Common myeloid progenitor, CD34-positive (primary cell): ENCODE results near the gene ZC3H10.

Experiments used
- CTCF ChIA-PET: fragments of 350-600 bp; sonication (Branson Sonifier 250); formaldehyde crosslinking; loops from one replicate; lab custom pipeline; 2021; ENCODE audit warnings: antibody characterized with exemption; lab: Charles Lee
- POLR2A ChIA-PET: fragments of 350-600 bp; sonication (Branson Sonifier 250); formaldehyde crosslinking; loops from one replicate; lab custom pipeline; 2021; ENCODE audit warnings: antibody characterized with exemption; lab: Charles Lee
- DNase-seq, 3 donors: peaks; one replicate each; pipeline versions ENCODE4 v3.0.0 to v3.0.0-alpha.2; 2013
- H3K27ac ChIP-seq, 2 experiments: 1 replicate in 1 of 2; 2 replicates in 1 of 2; pipeline ENCODE4 v1.7.0; 2013; ENCODE audit warnings: inconsistent platforms in 2 of 2, low read length in 2 of 2, mild to moderate bottlenecking in 2 of 2, low read depth in 1 of 2, moderate library complexity in 1 of 2; ENCODE audit not compliant: severe bottlenecking in 2 of 2, insufficient read depth in 1 of 2, poor library complexity in 1 of 2
- H3K27me3 ChIP-seq, 5 experiments: replicated peaks in 2 of 5; 1 replicate in 3 of 5; 2 replicates in 2 of 5; pipeline versions ENCODE4 v1.6.1 to v1.7.0; 2013; ENCODE audit warnings: low read length in 4 of 5, mild to moderate bottlenecking in 2 of 5, moderate library complexity in 2 of 5, inconsistent platforms in 1 of 5; ENCODE audit not compliant: insufficient read depth in 5 of 5, control insufficient read depth in 4 of 5
- H3K36me3 ChIP-seq, 4 experiments: 1 replicate in 2 of 4; 2 replicates in 2 of 4; pipeline versions ENCODE4 v1.6.1 to v1.7.0; 2013; ENCODE audit warnings: low read length in 3 of 4, control low read depth in 1 of 4, mild to moderate bottlenecking in 1 of 4; ENCODE audit not compliant: control insufficient read depth in 4 of 4, insufficient read depth in 4 of 4
- H3K4me1 ChIP-seq, 4 experiments: 1 replicate in 3 of 4; 2 replicates in 1 of 4; pipeline versions ENCODE4 v1.6.1 to v1.7.1; 2013; ENCODE audit warnings: low read length in 3 of 4, mild to moderate bottlenecking in 3 of 4, control low read depth in 1 of 4, inconsistent platforms in 1 of 4, moderate library complexity in 1 of 4; ENCODE audit not compliant: control insufficient read depth in 4 of 4, insufficient read depth in 4 of 4; ENCODE audit errors: control extremely low read depth in 1 of 4
- H3K4me3 ChIP-seq, 7 experiments: 1 replicate in 4 of 7; 2 replicates in 3 of 7; pipeline versions ENCODE4 v1.5.1 to v1.7.0; 2013; ENCODE audit warnings: mild to moderate bottlenecking in 7 of 7, low read length in 6 of 7, moderate library complexity in 6 of 7, inconsistent platforms in 2 of 7, low read depth in 2 of 7, control low read depth in 1 of 7; ENCODE audit not compliant: insufficient read depth in 4 of 7, control insufficient read depth in 1 of 7; ENCODE audit errors: extremely low read depth in 1 of 7
- H3K9me3 ChIP-seq, 5 experiments: 1 replicate in 4 of 5; 2 replicates in 1 of 5; pipeline versions ENCODE4 v1.6.1 to v1.7.1; 2013; ENCODE audit warnings: low read length in 4 of 5, mild to moderate bottlenecking in 2 of 5, inconsistent platforms in 1 of 5, low read depth in 1 of 5, moderate library complexity in 1 of 5; ENCODE audit not compliant: control insufficient read depth in 4 of 5, insufficient read depth in 2 of 5; ENCODE audit errors: control extremely low read depth in 1 of 5
- WGBS: methylation state at CpG from one replicate; pipeline ENCODE4 v1.1.5; 2013; ENCODE audit not compliant: insufficient coverage; 5-methylcytosine and 5-hydroxymethylcytosine counted together

ZC3H10 gene

DNA sequence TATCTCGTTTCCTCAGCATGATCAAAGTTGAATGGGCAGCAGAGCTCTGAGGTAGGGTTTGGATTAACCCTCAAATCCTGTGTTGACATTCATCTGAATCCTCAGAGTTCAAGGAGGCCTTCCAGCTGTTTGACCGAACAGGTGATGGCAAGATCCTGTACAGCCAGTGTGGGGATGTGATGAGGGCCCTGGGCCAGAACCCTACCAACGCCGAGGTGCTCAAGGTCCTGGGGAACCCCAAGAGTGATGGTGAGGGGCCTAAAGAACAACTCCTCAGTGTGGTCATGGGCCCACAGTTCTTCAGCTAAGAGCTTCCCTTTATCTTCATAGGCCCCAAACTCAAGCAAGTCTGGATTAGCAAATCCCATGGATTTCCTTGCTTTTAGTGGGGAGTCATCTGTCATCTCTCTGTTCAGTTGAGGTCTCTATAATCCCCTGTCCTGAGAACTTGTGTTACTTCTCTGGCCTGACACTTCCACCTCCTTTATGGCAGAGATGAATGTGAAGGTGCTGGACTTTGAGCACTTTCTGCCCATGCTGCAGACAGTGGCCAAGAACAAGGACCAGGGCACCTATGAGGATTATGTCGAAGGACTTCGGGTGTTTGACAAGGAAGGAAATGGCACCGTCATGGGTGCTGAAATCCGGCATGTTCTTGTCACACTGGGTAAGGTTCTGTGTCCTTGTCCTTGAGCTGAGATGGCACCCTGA lies 41.6 kb downstream of the ZC3H10 start:
- Histone ChIP-seq H3K4me1 (peaks cover 10 to 35% (median 31%) of the 10 kb centered on the region in 4 experiments), H3K36me3 (peaks cover 0 to 61% (median 52%) of the 10 kb centered on the region in 4 experiments), H3K27ac (peak overlapping the region; percentile 94 to 98), H3K9me3 (no peaks in the 10 kb centered on the region), H3K4me3 (peak overlapping the region in 6 of 7 experiments; percentile 71 to 99 (median 96)), H3K27me3 (no peaks in the 10 kb centered on the region)
- no peak for DNase-seq
- POLR2A ChIA-PET, result interaction anchor here (0.5 to 2.6 kb wide), 5 partner anchors 10 to 52 kb away, joined by 3 to 24 read pairs (median 4); partner anchors contain the start of genes ESYT1 and ZC3H10
- 64% methylated on average over 4 of the region's 8 CpGs for WGBS
- CTCF ChIA-PET, result interaction anchor here (0.8 to 5.6 kb wide), 12 partner anchors 12 to 41 kb away, joined by 3 to 36 read pairs (median 4); partner anchors contain the start of genes ESYT1, SMARCC2 and ZC3H10

DNA sequence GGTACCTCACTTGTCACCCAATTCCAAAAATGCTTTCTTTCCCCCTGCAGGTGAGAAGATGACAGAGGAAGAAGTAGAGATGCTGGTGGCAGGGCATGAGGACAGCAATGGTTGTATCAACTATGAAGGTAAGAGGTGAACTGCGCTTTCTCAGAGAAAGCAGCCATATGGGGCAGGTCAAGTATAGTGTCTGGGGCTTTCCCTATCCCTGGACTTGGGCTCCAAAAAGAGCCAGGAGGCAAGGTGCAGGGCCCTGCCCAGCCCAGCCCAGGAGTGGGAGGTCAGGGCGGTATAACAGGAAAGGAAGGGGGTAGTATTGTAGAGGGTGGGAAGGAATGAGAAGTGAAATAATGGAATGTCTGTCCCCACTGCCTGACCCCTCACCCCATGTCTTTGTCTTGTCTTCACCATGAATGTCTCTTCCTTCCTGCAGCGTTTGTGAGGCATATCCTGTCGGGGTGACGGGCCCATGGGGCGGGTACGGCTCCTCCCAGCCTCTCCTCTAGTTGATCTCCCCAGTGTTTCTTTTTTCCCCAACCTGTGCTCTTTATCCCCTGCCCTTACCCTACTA lies 42.2 kb downstream of the ZC3H10 start:
- Histone ChIP-seq H3K4me1 (peaks cover 10 to 35% (median 31%) of the 10 kb centered on the region in 4 experiments), H3K9me3 (no peaks in the 10 kb centered on the region), H3K4me3 (peak overlapping the region in 5 of 7 experiments; percentile 41 to 98 (median 91)), H3K27me3 (no peaks in the 10 kb centered on the region), H3K36me3 (peaks cover 0 to 64% (median 56%) of the 10 kb centered on the region in 4 experiments), H3K27ac (peak overlapping the region in 1 of 2 experiments; percentile 98)
- DNase-seq, result no peak
- WGBS, result 65% methylated on average over 5 of the region's 7 CpGs
- POLR2A ChIA-PET, result interaction anchor here (1.0 to 1.2 kb wide), 2 partner anchors 28 to 32 kb away, joined by 4 to 6 read pairs; partner anchors contain the start of gene ESYT1
- CTCF ChIA-PET, result interaction anchor here (0.6 to 5.6 kb wide), 10 partner anchors 9 to 69 kb away, joined by 3 to 36 read pairs (median 4); partner anchors contain the start of genes SMARCC2 and ZC3H10

DNA sequence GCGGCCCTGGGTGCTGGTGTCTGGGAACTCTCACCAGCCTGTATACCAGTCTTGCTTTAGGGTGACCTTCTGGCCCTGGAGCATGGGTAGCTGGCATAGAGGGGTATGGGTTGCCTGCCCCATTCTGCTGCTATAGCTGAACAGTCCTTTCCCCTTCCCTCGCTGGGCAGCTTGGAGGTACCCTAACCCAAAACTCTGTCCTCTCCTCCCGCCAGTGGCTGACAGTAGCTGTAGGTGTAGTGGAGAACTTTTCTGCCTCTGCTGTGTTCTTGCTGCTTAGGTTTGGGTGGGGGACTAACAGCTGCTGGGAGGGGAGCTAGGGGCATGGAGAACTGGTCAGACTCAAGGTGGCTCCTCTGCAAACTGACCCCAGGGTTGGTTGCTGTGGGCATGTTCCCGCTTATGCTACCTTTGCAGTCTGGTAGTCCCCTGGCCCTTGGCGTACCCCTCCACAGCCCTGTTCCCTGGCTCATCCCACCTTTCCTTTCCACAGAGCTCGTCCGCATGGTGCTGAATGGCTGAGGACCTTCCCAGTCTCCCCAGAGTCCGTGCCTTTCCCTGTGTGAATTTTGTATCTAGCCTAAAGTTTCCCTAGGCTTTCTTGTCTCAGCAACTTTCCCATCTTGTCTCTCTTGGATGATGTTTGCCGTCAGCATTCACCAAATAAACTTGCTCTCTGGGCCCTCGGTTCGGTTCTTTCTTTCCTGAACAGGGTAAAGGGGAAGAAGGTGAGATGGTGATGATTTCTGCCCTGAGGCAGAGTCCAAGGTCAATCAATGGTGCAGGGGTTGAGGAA lies 43.0 kb downstream of the ZC3H10 start:
- H3K4me3 ChIP-seq, result peak overlapping the region in 1 of 7 experiments; percentile 41
- H3K27ac ChIP-seq, result peak overlapping the region in 1 of 2 experiments; percentile 98
- 96% methylated on average over 6 of the region's 11 CpGs for WGBS
- CTCF ChIA-PET, result interaction anchor here (0.6 to 6.0 kb wide), 13 partner anchors 8 to 69 kb away, joined by 3 to 47 read pairs (median 4); partner anchors contain the start of genes ESYT1, SMARCC2 and ZC3H10
- peaks cover 2 to 65% (median 58%) of the 10 kb centered on the region in 4 experiments for H3K36me3 ChIP-seq
- H3K9me3 ChIP-seq, result no peaks in the 10 kb centered on the region
- peaks cover 10 to 35% (median 31%) of the 10 kb centered on the region in 4 experiments for H3K4me1 ChIP-seq
- no peaks in the 10 kb centered on the region for H3K27me3 ChIP-seq
- POLR2A ChIA-PET, result interaction anchor here (0.6 to 1.4 kb wide), 4 partner anchors 10 to 61 kb away, joined by 4 to 6 read pairs (median 4); partner anchors contain the start of genes ESYT1 and RNF41
- DNase-seq, result no peak

DNA sequence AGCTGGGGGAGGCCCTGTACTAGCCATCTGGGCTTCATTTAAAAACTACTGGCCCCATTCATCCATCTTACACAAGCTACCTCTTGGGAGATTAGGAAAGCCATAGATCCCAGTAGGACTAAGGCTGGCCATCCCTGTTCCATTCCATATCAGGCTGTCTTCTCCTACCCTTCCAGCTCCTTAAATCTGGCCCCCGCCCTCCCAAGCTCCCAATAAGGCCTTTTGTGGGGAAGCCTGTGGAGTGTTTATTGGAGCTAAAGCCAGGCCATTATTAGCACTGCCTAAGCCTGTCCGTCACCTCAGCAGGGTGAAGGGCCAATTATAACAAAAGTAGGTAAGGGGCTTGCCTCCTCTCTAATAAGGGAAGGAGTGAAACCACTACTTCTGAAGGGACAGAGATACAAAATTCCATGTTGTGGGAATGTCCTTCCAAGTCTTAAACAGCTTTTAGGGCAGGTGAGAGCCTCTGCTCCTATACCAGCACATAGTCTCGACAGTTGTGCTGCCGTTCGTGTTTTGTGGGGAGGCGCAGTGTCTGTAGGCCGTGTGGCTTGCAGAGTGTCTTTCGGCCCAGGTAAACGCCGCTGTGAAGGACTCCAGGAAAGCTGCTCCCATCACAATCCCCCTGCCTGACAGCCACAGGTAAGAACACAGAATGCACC lies 43.8 kb downstream of the ZC3H10 start:
- WGBS, result 98% methylated on average over 6 of the region's 10 CpGs
- Histone ChIP-seq H3K27me3 (no peaks in the 10 kb centered on the region), H3K4me1 (peaks cover 10 to 33% (median 30%) of the 10 kb centered on the region in 4 experiments), H3K36me3 (peaks cover 2 to 70% (median 60%) of the 10 kb centered on the region in 4 experiments), H3K9me3 (no peaks in the 10 kb centered on the region), H3K27ac (no peak overlapping the region), H3K4me3 (no peak overlapping the region)
- ChIA-PET POLR2A (interaction anchor here (0.6 to 1.8 kb wide), 6 partner anchors 16 to 610 kb away, joined by 3 to 6 read pairs (median 4); partner anchors contain the start of genes ESYT1 and RNF41), CTCF (interaction anchor here (0.7 to 6.0 kb wide), 13 partner anchors 7 to 96 kb away, joined by 3 to 47 read pairs (median 5); partner anchors contain the start of genes ANKRD52, ESYT1, SMARCC2 and ZC3H10)
- no peak for DNase-seq

DNA sequence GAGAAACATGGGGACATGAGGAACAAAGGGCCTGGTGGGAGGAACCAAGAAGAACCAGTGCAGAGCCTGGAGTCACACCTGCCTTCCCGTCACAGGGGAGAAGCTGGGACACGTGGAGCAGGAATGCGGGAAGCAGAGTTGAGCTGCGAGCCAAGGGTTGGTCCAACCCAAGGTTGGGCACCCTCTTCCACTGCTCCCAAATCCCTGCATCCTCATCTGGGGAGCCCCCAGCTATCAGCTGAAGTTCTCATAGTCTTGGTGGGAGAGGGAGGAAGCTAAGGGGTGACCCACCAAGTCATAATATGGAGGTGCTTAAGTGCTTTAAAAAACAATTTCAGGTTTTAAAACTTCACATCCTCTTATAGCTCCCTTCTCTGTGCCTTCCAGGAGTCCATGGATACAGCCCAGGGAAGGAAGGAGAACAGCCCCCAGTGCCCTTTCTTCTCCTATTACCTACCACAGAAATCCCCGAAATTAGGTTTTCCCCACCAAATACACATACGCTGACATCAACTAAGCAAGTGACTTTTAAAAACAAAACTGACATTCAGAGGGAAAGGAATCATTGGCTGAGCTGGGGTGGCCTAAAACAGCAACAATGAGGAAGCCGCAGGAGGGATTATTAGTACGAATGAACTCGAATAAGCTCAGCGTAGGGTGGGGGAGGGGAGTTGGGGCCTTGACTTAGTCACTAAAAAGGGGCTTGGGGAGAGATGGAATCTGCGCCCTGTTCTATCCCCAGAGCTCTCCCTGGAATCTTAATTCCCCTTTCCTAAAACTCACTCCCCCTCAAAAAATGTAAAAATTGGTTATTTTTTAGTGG lies 44.6 kb downstream of the ZC3H10 start:
- H3K9me3 ChIP-seq, result no peaks in the 10 kb centered on the region
- DNase-seq, result peak in 1 of 3 donors; percentile 20
- peaks cover 2 to 78% (median 63%) of the 10 kb centered on the region in 4 experiments for H3K36me3 ChIP-seq
- H3K27me3 ChIP-seq, result no peaks in the 10 kb centered on the region
- no peak overlapping the region for H3K4me3 ChIP-seq
- peak overlapping the region in 1 of 2 experiments; percentile 20 for H3K27ac ChIP-seq
- CTCF ChIA-PET, result interaction anchor here (0.9 to 6.0 kb wide), 8 partner anchors 8 to 96 kb away, joined by 3 to 47 read pairs (median 5); partner anchors contain the start of genes ANKRD52, SMARCC2 and ZC3H10
- 92% methylated on average over 5 of the region's 11 CpGs for WGBS
- POLR2A ChIA-PET, result interaction anchor here (0.6 to 1.8 kb wide), 8 partner anchors 13 to 609 kb away, joined by 3 to 5 read pairs (median 4); partner anchors contain the start of genes ESYT1 and ZC3H10
- peaks cover 10 to 25% (median 22%) of the 10 kb centered on the region in 4 experiments for H3K4me1 ChIP-seq
